HepG2 (cell line): ENCODE measurements around the gene SMDT1. TPM values are rescaled to one million over a fixed set of nuclear protein-coding genes. Genes with fewer than 3 reads are reported as not detected.

Source experiments
- CREB3 ChIP-seq: sonication (generic); formaldehyde crosslinking; IDR thresholded peaks from 2 replicates; pipeline ENCODE4 v1.5.0; 2020; ENCODE audit warnings: missing genetic modification reagents
- GMEB2 ChIP-seq: IDR thresholded peaks from 2 replicates; pipeline ENCODE4 v1.6.1; 2016; ENCODE audit warnings: missing biosample characterization, missing genetic modification reagents, low read depth
- GZF1 ChIP-seq: sonication (generic); formaldehyde crosslinking; IDR thresholded peaks from 2 replicates; pipeline ENCODE4 v1.5.1; 2020; ENCODE audit warnings: mild to moderate bottlenecking, missing genetic modification reagents
- KDM6A ChIP-seq: IDR thresholded peaks from 2 replicates; pipeline ENCODE4 v1.6.1; 2016; ENCODE audit warnings: low read depth
- NR3C1 ChIP-seq: sonication (generic); formaldehyde crosslinking; IDR thresholded peaks from 2 replicates; pipeline ENCODE4 v1.4.0; 2020; ENCODE audit warnings: missing genetic modification reagents
- PPARG ChIP-seq: conservative IDR thresholded peaks from 2 replicates; pipeline ENCODE4 v1.6.1; 2016; ENCODE audit warnings: missing biosample characterization, missing genetic modification reagents
- RAD21 ChIP-seq: fragments of 450-650 bp; formaldehyde crosslinking; IDR thresholded peaks from 2 replicates; pipeline ENCODE4 v1.5.0; 2020; ENCODE audit warnings: mild to moderate bottlenecking
- RNF2 ChIP-seq: fragments of 450-650 bp; conservative IDR thresholded peaks from 2 replicates; pipeline ENCODE4 v1.6.1; 2016; ENCODE audit warnings: low read depth
- SIN3B ChIP-seq: fragments of 150-350 bp; IDR thresholded peaks from 2 replicates; pipeline ENCODE4 v1.6.1; 2014; ENCODE audit warnings: low read length
- SP5 ChIP-seq: IDR thresholded peaks from 2 replicates; pipeline ENCODE4 v1.6.1; 2016; ENCODE audit warnings: low read depth, borderline replicate concordance
- TBX3 ChIP-seq: fragments of 450-650 bp; IDR thresholded peaks from 2 replicates; pipeline ENCODE4 v1.6.1; 2017; ENCODE audit warnings: antibody characterized with exemption, mild to moderate bottlenecking, inconsistent platforms, borderline replicate concordance
- ZNF101 ChIP-seq: sonication (generic); formaldehyde crosslinking; IDR thresholded peaks from 2 replicates; pipeline ENCODE4 v1.4.0; 2020; ENCODE audit warnings: mild to moderate bottlenecking, low read depth, missing genetic modification reagents, borderline replicate concordance
- ZNF326 ChIP-seq: sonication (generic); formaldehyde crosslinking; IDR thresholded peaks from 2 replicates; pipeline ENCODE4 v1.4.0; 2020; ENCODE audit warnings: missing genetic modification reagents, borderline replicate concordance
- ZNF577 ChIP-seq: sonication (generic); formaldehyde crosslinking; IDR thresholded peaks from 2 replicates; pipeline ENCODE4 v1.4.0; 2020; ENCODE audit warnings: mild to moderate bottlenecking, low read depth, missing genetic modification reagents, borderline replicate concordance
- ZNF768 ChIP-seq: sonication (generic); formaldehyde crosslinking; IDR thresholded peaks from 2 replicates; pipeline ENCODE4 v1.4.0; 2020; ENCODE audit warnings: missing genetic modification reagents
- polyA plus RNA-seq, 8 experiments: library from polyadenylated mRNA; depleted of rRNA in 3 of 8; stranded (reverse) in 7 of 8; unstranded in 1 of 8; fragments of >200 nt; fragmentation: Illumina TruSeq in 4 of 8; extraction: Trizol in 4 of 8; gene quantifications; 2 replicates each; pipeline versions ENCODE4 v1.2.1 to v1.2.3, GENCODE V29; 2011 to 2016; ENCODE audit warnings: low read depth in 4 of 8, missing spikeins in 1 of 8, mixed read lengths in 1 of 8; ENCODE audit not compliant: insufficient read depth in 1 of 8
- total RNA-seq, 5 experiments: library from RNA; depleted of rRNA; stranded (reverse); fragments of >200 nt; fragmentation: Illumina TruSeq; extraction: Trizol; gene quantifications; 2 replicates each; pipeline ENCODE4 v1.2.3, GENCODE V29; 2016; ENCODE audit warnings: low read depth in 1 of 5
- TF ChIP-seq, protein P1 (sequence below): sonication (generic); formaldehyde crosslinking; conservative IDR thresholded peaks from 2 replicates; pipeline ENCODE4 v1.8.0; 2022; ENCODE audit warnings: low read depth, missing genetic modification reagents
- TF ChIP-seq, protein P2 (sequence below): sonication (generic); formaldehyde crosslinking; IDR thresholded peaks from 2 replicates; pipeline ENCODE4 v1.4.0; 2020; ENCODE audit warnings: missing genetic modification reagents
- TF ChIP-seq, protein P3 (sequence below): sonication (generic); formaldehyde crosslinking; IDR thresholded peaks from 2 replicates; pipeline ENCODE4 v1.4.0; 2020; ENCODE audit warnings: missing genetic modification reagents

The SMDT1 gene
- total and polyA plus RNA-seq, 2 of the 13 experiments (the other 11 are each of a cell fraction or from before 2014, with no cell fraction given) = 8.3 to 26.6 TPM

DNA sequence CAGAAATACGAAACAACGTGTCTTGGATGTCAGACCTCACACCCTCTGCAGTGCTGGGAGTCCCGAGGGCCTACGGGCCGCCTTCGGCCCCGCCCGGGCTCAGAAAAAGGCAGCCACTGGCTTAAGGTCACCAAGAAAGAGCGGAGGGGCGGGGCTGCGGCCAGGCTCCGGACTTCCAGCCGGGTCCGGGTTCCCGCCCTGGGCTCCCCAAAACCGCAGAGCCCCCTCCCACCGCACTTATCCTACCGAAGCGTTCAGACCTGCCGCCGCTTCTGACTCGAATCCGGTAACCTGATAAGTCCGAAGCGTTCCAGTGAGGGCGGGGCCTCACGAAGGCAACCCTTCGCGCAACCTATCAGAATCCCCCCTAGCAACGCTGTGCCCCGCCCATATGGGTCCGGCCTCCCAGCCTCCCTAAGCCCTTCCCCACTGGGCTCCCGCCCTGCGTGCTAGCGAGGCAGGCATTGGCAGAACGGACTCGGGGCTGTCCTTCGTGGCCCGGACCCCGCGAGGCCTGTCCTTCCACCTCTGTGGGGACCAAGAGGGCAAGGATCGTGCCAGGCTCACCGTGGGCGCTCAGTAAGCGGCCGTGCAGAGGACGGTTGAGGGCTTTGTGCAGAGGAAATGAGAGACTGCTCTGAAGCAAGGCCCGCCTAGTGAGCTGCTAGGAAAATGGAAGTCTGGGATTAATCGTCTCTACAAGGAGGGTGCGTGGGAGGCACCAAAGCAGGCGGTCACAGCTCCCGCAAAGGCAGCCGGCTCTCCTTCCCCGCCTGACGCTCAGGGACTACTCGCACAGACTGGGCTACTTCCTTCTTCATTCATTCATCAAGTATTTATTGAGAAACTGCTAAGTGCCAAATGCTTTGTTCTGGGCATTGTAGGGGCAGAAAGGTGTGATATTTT is 8.7 kb upstream of the SMDT1 start, which contains the start of gene NAGA (continued):
- TF ChIP-seq ZNF101 (0 out of 2 replicates have a peak, but pooled peaks have one; percentile 93), SIN3B (peak; percentile 63; the same call in 1 of the 2 replicates), PPARG (peak; percentile 41), ZNF768 (peak; percentile 64; the same call in 1 of the 2 replicates), CREB3 (CRISPR knock-in tag) (0 out of 2 replicates have a peak, but pooled peaks have one; percentile 30), RAD21 (CRISPR knock-in tag) (no peak), KDM6A (CRISPR knock-in tag) (no peak), ZNF577 (CRISPR knock-in tag) (no peak), GZF1 (peak; percentile 5; the same call in 1 of the 2 replicates), TBX3 (no peak), NR3C1 (CRISPR knock-in tag) (no peak), SP5 (no peak), GMEB2 (CRISPR knock-in tag) (no peak), ZNF326 (CRISPR knock-in tag) (no peak), RNF2 (peak; percentile 93)
- TF ChIP-seq, protein P1, sequence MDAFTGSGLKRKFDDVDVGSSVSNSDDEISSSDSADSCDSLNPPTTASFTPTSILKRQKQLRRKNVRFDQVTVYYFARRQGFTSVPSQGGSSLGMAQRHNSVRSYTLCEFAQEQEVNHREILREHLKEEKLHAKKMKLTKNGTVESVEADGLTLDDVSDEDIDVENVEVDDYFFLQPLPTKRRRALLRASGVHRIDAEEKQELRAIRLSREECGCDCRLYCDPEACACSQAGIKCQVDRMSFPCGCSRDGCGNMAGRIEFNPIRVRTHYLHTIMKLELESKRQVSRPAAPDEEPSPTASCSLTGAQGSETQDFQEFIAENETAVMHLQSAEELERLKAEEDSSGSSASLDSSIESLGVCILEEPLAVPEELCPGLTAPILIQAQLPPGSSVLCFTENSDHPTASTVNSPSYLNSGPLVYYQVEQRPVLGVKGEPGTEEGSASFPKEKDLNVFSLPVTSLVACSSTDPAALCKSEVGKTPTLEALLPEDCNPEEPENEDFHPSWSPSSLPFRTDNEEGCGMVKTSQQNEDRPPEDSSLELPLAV = no peak
- TF ChIP-seq, protein P2, sequence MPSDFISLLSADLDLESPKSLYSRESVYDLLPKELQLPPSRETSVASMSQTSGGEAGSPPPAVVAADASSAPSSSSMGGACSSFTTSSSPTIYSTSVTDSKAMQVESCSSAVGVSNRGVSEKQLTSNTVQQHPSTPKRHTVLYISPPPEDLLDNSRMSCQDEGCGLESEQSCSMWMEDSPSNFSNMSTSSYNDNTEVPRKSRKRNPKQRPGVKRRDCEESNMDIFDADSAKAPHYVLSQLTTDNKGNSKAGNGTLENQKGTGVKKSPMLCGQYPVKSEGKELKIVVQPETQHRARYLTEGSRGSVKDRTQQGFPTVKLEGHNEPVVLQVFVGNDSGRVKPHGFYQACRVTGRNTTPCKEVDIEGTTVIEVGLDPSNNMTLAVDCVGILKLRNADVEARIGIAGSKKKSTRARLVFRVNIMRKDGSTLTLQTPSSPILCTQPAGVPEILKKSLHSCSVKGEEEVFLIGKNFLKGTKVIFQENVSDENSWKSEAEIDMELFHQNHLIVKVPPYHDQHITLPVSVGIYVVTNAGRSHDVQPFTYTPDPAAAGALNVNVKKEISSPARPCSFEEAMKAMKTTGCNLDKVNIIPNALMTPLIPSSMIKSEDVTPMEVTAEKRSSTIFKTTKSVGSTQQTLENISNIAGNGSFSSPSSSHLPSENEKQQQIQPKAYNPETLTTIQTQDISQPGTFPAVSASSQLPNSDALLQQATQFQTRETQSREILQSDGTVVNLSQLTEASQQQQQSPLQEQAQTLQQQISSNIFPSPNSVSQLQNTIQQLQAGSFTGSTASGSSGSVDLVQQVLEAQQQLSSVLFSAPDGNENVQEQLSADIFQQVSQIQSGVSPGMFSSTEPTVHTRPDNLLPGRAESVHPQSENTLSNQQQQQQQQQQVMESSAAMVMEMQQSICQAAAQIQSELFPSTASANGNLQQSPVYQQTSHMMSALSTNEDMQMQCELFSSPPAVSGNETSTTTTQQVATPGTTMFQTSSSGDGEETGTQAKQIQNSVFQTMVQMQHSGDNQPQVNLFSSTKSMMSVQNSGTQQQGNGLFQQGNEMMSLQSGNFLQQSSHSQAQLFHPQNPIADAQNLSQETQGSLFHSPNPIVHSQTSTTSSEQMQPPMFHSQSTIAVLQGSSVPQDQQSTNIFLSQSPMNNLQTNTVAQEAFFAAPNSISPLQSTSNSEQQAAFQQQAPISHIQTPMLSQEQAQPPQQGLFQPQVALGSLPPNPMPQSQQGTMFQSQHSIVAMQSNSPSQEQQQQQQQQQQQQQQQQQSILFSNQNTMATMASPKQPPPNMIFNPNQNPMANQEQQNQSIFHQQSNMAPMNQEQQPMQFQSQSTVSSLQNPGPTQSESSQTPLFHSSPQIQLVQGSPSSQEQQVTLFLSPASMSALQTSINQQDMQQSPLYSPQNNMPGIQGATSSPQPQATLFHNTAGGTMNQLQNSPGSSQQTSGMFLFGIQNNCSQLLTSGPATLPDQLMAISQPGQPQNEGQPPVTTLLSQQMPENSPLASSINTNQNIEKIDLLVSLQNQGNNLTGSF (CRISPR knock-in tag) = no peak; the same call in 1 of the 2 replicates
- TF ChIP-seq, protein P3, sequence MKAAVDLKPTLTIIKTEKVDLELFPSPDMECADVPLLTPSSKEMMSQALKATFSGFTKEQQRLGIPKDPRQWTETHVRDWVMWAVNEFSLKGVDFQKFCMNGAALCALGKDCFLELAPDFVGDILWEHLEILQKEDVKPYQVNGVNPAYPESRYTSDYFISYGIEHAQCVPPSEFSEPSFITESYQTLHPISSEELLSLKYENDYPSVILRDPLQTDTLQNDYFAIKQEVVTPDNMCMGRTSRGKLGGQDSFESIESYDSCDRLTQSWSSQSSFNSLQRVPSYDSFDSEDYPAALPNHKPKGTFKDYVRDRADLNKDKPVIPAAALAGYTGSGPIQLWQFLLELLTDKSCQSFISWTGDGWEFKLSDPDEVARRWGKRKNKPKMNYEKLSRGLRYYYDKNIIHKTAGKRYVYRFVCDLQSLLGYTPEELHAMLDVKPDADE (CRISPR knock-in tag) = no peak
